Skin of body (tissue), 2 donors: ENCODE results near the gene TUSC2. TPM values are rescaled to one million over a fixed set of nuclear protein-coding genes. Genes with fewer than 3 reads are reported as not detected.

Source experiments
- DNase-seq: peaks from one replicate; lab custom pipeline; 2025; lab: John Stamatoyannopoulos, UW
- total RNA-seq: library from RNA; depleted of rRNA; stranded (reverse); fragments of >200 nt; gene quantifications from one replicate; pipeline ENCODE4 v1.2.3, GENCODE V29; 2014

Gene TUSC2
- total RNA-seq, 1 donor from 2014 or later, result 5.8 TPM

- DNase-seq, result no peak
These were observed 52.7 kb downstream of the TUSC2 start for GRCh38 chr3:50275141-50275995.

Other genes with a start within 250 kb of the TUSC2 start
- 247 TPM for gene RBM5, start 239.3 kb downstream of the TUSC2 start, total RNA-seq
- 23.3 TPM for gene SEMA3F, start 172.9 kb downstream of the TUSC2 start, total RNA-seq
- gene GNAT1, start 136.6 kb downstream of the TUSC2 start, total RNA-seq, result 0.20 TPM
- gene SLC38A3, start 123.0 kb downstream of the TUSC2 start, total RNA-seq, result 0.79 TPM
- gene GNAI2, start 92.0 kb downstream of the TUSC2 start, total RNA-seq, result 102 TPM
- 21.8 TPM for gene SEMA3B, start 59.1 kb downstream of the TUSC2 start, total RNA-seq
- 2.7 TPM for gene LSMEM2, start 49.1 kb downstream of the TUSC2 start, total RNA-seq
- gene IFRD2, start 35.8 kb downstream of the TUSC2 start, total RNA-seq, result 32.7 TPM
- gene HYAL3, start 28.8 kb downstream of the TUSC2 start, total RNA-seq, result 2.7 TPM
- gene NAA80, start 28.8 kb downstream of the TUSC2 start, total RNA-seq, result 2.2 TPM
- gene HYAL1, start 24.6 kb downstream of the TUSC2 start, total RNA-seq, result 1.1 TPM
- 28.6 TPM for gene HYAL2, start 5.5 kb downstream of the TUSC2 start, total RNA-seq
- gene RASSF1, start 12.6 kb upstream of the TUSC2 start, total RNA-seq, result 28.6 TPM
- 0.89 TPM for gene ZMYND10, start 17.5 kb upstream of the TUSC2 start, total RNA-seq
- gene NPRL2, start 22.6 kb upstream of the TUSC2 start, total RNA-seq, result 13.6 TPM
- gene CYB561D2, start 22.6 kb upstream of the TUSC2 start, total RNA-seq, result 12.2 TPM
- gene TMEM115, start 31.3 kb upstream of the TUSC2 start, total RNA-seq, result 18.9 TPM
- gene CACNA2D2, start 175.4 kb upstream of the TUSC2 start, total RNA-seq, result 1.4 TPM
- 7.2 TPM for gene C3orf18, start 239.5 kb upstream of the TUSC2 start, total RNA-seq
- gene HEMK1, start 241.3 kb upstream of the TUSC2 start, total RNA-seq, result 5.4 TPM